GM21737 (cell line): Measurements from ENCODE around the gene USP32.
"Not testable (repeated sequence)": the region's sequence is repeated elsewhere in the genome, so short reads cannot be mapped to it uniquely, and the experiment has no call there.

Experiments used
- ATAC-seq: cut with Tn5 transposase; IDR thresholded peaks from one replicate; pipeline ENCODE4 v1.9.1; 2021; ENCODE audit warnings: mild to moderate bottlenecking, moderate library complexity; ENCODE audit not compliant: unreplicated experiment

USP32 gene

DNA sequence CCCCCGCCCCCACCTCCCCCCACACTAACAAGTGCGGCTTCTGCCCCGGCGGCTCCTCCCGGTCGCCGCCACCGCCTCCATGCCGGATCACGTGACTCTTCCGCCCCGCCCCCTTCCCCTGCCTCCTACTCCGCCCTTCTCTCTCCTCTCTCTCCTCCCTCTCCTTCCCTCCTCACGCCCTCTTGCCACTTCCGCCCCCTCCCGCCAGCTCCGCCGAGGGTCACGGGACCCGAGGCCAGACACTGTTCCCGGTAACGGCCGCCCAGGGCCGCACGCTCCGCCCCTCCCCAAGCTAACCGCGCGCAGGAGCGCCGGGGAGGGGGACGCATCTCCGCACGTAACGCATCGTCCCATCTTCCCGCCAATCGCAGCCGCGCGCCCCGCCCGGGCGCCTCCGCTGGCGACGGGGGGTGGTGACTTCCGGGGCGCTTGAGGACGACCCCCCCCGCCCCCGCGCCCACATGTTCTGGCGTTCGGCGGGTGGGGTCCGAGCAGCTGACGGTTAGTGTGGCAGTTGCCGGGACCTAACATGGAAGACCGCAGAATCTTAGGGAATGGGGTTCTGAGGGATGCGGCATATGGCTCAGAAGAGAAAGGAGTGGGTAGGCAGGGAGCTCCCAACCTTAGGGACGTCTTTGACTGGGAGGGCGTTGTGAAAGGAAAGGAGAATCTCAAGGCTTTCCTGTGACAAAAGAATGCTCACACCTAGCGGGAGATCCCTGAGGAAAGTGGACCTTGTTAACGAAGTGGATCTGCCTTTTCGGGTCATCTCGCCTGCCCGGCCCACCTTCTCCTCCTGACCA lies at the start of gene USP32:
TSS of gene USP32 (minus strand) at position 92 of the 803 bp plus-strand sequence. CDS start 194 bp downstream, outside the sequence.
- peak; percentile 84 for ATAC-seq

GRCh38 chr17:60439501-60439900 lies 47.6 kb upstream of the USP32 start:
- no peak for ATAC-seq

DNA sequence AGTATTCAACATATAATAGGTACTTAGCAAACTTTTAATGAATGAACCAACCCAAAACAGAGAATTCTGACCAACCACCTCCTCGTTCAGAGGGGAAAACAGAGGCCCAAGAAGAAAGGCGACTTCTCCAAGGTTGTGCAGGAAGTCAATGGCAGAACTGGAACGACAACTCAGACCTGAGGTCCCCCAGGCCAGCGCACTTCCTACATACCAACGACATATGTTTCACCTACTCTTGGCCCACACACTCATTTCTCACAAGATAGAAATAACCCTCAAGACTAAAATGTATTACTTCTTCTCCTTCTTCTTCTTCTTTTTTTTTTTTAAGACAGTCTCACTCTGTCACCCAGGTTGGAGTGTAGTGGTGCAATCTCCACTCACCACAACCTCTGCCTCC lies 44.7 kb upstream of the USP32 start:
- ATAC-seq, result no peak

DNA sequence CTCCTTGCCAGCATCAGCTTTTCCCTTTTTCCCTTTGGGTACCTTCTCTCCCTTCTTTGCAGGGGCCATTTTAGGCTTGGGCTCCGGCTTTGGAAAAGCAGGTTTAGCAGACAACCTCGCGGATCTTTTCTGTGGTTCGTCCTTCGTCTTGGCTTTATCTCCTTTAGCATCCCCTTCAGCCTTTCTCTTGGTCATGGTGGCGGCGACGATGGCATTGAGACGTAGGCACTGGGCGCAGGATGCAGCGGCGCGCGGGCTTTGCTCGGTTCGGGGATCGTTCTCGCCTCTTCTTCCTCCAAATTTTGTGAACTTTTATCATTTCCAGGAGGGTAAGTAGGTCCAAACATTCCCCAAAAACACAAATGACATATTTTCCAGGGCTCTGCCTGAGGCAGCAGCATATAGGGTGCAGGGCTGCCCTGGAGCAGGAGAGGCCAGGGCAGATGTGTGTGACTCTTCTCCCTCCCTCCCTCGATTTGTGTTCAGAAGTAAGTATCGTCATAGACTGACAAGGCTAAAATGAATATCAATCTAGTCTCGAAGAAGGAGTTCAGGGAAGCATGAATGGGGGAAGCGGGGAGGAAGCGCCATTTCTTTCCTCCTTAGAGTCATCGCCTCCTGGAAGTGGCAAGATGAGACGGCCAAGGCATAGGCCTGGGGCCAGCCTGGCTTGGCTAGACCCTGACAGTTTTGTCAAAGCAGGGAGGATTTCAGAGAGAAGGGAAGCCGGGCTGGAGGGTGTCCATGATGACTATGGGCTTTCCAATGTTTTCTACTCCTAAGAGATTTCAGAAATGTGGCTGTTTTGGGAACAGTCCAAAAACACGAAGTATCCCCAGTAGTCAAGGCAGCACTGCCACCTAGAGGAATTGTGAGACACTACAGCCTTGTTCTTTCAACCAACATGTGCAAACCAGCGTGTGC lies 43.6 kb upstream of the USP32 start:
- no peak for ATAC-seq

DNA sequence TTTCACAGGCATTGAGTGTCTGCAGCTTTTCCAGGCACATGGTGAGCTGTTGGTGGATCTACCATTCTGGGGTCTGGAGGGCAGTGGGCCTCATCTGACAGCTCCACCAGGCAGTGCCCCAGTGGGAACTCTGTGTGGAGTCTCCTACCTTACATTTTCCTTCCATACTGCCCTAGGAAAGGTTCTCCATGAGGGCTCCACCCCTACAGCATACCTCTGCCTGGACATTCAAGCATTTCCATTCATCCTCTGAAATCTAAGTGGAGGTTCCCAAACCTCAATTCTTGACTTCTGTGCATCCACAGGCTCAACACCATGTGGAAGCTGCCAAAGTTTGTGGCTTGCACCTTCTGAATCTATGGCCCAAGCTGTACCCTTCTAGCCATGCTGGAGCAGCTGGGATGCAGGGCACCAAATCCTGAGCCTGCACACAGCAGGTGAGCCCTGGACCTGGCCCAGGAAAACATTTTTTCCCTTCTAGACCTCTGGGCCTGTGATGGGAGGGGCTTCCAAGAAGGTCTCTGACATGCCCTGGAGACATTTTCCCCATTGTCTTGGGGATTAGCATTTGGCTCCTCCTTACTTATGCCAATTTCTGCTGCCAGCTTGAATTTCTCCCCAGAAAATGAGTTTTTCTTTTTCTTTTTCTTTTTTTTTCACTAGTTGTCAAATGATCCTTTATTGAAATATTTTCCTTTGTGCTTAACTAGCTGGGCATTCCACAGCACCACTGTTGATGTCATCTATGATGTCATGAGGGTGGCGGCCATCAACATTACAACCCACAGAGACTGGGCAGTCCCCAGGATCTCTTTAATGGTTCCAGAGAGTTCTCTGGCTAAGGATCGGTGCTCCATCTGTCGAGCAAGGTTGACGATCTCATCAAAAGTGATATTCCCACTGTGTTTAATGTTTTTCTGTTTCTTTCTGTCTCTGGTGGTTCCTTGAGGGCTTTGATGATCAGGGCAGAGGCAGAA lies 41.4 kb upstream of the USP32 start:
- ATAC-seq, result not testable (repeated sequence)

GRCh38 chr17:60430561-60430960 lies 38.6 kb upstream of the USP32 start:
- not testable (repeated sequence) for ATAC-seq

- not testable (repeated sequence) for ATAC-seq
Measured at GRCh38 chr17:60428491-60428890, 36.6 kb upstream of the USP32 start.

DNA sequence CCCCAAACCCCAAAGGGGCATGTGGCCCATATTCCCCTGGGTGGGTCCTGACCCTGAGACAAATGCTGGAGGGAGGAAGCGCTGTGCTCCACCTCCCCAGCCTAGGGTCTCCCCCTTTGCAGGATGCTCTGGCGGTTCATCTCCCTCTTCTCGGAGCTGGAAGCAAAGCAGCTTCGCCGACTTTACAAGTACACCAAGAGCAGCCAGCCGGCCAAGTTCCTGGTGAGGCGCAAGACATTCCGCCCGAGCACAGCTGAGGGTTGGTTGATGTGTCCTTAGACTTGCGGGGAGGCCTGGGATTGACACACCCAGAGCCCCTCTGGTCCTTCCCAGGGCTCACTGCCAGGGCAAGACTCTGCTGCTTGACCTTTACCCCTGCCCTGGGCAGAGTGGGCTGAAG lies 34.7 kb upstream of the USP32 start:
- no peak for ATAC-seq

- ATAC-seq, result no peak
Measured at GRCh38 chr17:60425626-60426025, 33.7 kb upstream of the USP32 start.

- ATAC-seq, result no peak
Measured at GRCh38 chr17:60423865-60424264, 31.9 kb upstream of the USP32 start.

DNA sequence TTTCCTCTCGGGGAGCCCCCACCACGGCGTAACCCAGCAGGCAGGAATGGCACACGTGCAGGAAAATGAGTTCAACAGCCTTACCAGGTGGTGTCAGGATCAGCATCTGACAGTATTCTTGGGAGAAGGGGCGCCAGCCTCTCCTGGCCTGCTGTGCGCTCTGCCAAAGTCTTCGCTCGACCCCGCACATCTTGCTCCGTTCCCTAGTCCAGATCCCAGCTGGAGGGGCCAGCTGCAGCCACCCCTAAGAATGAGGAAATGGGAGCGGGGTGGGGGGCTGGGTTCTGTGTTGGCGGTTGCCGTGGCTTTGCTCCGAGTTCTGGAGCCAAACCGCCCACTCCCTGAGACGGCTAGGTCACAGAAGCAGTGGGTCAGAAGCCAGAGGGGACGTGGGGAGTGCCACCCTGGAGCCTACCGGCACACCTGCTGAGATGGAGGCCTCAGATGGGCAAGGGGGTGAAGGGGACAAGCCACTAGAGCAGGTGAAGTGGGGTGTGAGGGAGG lies 30.3 kb upstream of the USP32 start, which contains the start of gene CHCT1:
TSS of gene CHCT1 (plus strand) at position 328 of the 504 bp plus-strand sequence. CDS start at position 432, 104 bp downstream.
- no peak for ATAC-seq

DNA sequence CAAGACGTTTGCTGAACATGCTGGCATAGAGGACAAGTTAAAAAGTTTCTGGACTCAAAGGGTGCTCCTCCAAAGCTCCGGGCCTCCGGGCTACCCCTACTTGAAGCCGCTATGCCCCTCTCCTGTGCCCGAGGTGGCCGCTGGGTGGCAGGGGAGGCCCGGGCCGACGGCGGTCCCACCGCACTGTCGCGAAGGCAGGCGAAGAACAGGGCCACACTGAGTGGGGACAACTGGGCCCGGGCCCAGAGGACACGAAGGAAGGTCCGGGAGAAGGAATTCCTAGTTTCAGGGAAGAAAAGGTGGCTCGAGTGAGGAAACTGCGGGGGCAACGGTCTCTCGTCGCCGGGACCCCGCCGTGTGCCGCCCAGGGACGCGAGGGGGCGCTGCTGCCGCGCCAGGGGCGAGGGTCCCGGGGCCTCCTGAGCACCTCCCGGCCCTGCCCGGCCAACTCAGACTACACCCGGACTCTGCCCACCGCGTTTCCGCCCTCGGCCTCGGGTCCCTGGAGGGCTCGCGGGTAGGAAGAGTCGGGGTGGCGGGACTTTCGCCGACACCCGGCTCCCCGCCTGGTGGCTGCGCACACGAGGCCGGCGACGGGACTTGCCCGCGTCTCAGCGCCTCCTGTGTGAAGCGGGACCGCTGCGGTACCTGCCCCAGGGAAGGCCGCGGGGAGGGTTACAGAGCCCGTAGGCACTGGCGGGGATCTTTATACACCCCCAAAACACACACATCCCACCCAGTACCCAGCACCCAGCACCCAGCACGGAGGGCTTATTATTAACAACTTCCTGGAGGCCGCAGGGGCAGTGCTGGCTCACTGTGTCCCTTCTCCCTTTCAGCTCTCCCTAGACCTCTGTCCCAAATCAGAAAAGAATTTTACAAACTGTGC lies 29.6 kb upstream of the USP32 start:
- ATAC-seq, result peak; percentile 88

DNA sequence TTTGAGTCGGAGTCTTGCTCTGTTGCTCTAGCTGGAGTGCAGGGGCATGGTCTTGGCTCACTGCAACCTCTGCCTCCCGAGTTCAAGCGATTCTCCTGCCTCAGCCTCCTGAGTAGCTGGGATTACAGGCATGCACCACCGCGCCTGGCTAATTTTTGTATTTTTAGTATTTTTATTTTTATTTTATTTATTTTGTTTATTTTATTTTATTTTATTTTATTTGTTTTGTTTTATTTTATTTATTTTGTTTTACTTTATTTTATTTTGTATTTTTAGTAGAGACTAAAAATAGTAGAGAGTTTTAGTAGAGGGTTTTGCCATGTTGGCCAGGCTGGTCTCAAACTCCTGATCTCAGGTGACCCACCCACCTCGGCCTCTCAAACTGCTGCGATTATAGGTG lies 27.9 kb upstream of the USP32 start:
- not testable (repeated sequence) for ATAC-seq

- ATAC-seq, result not testable (repeated sequence)
Measured at GRCh38 chr17:60419003-60419402, 27.1 kb upstream of the USP32 start.

DNA sequence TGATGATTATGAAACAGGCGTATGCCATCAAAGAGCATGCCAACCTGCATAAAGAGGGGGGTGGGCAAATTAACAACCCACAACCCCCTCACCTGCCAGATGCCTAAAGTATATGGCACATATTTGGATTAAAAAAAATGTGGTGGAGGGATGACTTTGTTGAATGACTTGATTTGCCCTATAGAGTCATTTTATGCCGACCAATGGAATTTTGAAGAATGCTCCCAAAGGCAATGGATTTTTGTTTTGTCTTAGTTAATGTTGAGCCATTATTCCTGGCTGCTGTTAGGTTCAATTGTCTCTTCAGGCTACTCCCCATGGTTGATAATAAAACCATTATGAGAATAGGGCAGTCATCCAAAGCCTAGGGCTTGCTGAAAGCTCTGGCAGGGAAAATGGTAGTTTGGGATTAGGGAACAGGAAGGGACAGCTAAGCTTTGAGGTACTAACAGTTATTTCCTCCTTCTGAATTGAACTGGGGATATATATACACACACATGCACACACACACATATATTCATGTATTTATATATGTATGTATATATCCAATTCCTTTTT lies 24.5 kb upstream of the USP32 start:
- no peak for ATAC-seq

GRCh38 chr17:60415146-60415545 lies 23.2 kb upstream of the USP32 start:
- no peak for ATAC-seq

DNA sequence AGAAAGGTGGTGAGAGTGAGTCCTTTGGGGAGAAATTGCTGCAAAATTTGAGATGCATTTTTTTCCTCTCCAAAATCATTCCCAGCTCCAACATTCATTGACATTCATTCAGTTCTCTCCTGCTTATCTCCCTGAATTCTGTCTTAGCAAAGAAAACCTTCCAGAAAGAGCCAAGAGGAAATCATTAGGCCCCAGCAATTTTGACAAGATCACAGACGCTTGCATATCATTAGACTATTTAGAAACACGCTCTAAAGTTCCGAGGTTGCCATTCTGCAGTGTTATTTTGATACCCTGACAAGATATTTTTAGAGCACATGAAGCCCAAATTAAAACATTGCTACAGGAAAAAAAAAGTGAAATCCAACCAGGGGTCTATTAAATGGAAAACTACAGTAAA lies 20.8 kb upstream of the USP32 start:
- ATAC-seq, result no peak

DNA sequence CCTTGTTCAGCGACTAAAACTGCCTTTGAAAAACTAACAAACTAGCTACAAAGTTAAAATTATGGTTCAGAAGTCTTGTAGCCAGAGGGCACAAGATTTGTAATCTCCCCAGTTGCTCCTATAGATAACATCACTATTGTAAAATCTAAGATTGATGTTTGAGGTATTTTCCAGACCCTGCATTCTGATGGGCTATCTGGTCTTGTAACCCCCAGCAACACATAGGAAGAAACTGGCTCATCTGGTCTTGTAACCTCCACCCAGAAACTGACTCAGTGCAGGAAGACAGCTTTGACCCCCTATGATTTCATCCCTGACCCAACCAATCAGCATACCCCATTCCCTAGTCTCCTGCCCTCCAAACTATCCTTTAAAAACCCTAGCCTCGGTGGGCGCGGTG lies 18.1 kb upstream of the USP32 start:
- ATAC-seq, result no peak

GRCh38 chr17:60406887-60407286 lies 15.0 kb upstream of the USP32 start:
- no peak for ATAC-seq
